ENCODE measurements around the gene EIF2S3B.

- TF ChIP-seq CTCF (IDR thresholded peaks at IDR 0.05) (no peak), ZFX (IDR thresholded peaks at IDR 0.05; ENCODE audit: borderline replicate concordance) (no peak)
Measured at GRCh38 chr12:10457760-10458159, 47.9 kb upstream of the EIF2S3B start.

Measured in 22Rv1 (cell line).